GM12878 (cell line): ENCODE data around the gene SCNN1G. TPM values are rescaled to one million over a fixed set of nuclear protein-coding genes. Genes with fewer than 3 reads are reported as not detected.

Experiments used
- ATAC-seq: fragments of 200-7000 bp; cut with Tn5 transposase; 3 replicates; pipeline ENCODE4 v1.9.1; 2020; ENCODE audit warnings: mild to moderate bottlenecking, moderate library complexity
- BruUV-seq: library from RNA; stranded (reverse); fragments of 400-500 nt; replicated peaks from 2 replicates; lab custom pipeline; 2021; lab: Mats Ljungman, UMichigan
- CTCF ChIA-PET: fragments of 300-600 bp; sonication (Branson Sonifier 250); formaldehyde crosslinking; extraction: SDS; loops from one replicate; lab custom pipeline; 2021; ENCODE audit warnings: inconsistent platforms; lab: Yijun Ruan, JAX
- POLR2A ChIA-PET: fragments of 350-600 bp; formaldehyde crosslinking; extraction: SDS; loops from one replicate; lab custom pipeline; 2021; ENCODE audit warnings: inconsistent platforms; lab: Charles Lee
- RAD21 ChIA-PET: fragments of 300-600 bp; sonication (Branson Sonifier 250); formaldehyde crosslinking; loops from one replicate; lab custom pipeline; 2023; ENCODE audit warnings: antibody characterized with exemption; ENCODE audit not compliant: unreplicated experiment; lab: Charles Lee
- SMC1A ChIA-PET: fragments of 300-600 bp; sonication (Branson Sonifier 250); formaldehyde crosslinking; loops from one replicate; lab custom pipeline; 2023; ENCODE audit not compliant: unreplicated experiment, uncharacterized antibody; lab: Charles Lee
- DNase-seq: peaks from one replicate; pipeline ENCODE4 v3.0.0-alpha.2; 2011; ENCODE audit warnings: low read depth, low spot score
- FAIRE-seq: peaks from 3 replicates; lab custom pipeline; 2011; peaks lifted over from hg19 to GRCh38; lab: Jason Lieb, UNC
- H2AFZ ChIP-seq: 2 replicates; pipeline ENCODE4 v1.6.0; 2011; ENCODE audit warnings: low read depth, low read length, control low read depth; ENCODE audit not compliant: control insufficient read depth
- H3K27ac ChIP-seq: 2 replicates; pipeline ENCODE4 v1.5.1; 2011; ENCODE audit warnings: control low read depth; ENCODE audit not compliant: control insufficient read depth, insufficient read depth
- H3K27me3 ChIP-seq, 2 experiments: replicated peaks in 1 of 2; 2 replicates each; pipeline versions ENCODE4 v1.6.0 to v1.6.1; 2011; ENCODE audit warnings: low read length in 1 of 2; ENCODE audit not compliant: control insufficient read depth in 2 of 2, insufficient read depth in 2 of 2
- H3K36me3 ChIP-seq, 2 experiments: 2 replicates each; pipeline ENCODE4 v1.5.1; 2011; ENCODE audit warnings: low read length in 1 of 2; ENCODE audit not compliant: control insufficient read depth in 2 of 2, insufficient read depth in 2 of 2
- H3K4me1 ChIP-seq: 2 replicates; pipeline ENCODE4 v1.6.1; 2011; ENCODE audit warnings: mild to moderate bottlenecking, low read length, moderate library complexity, mixed read lengths; ENCODE audit not compliant: control insufficient read depth, insufficient read depth
- H3K4me2 ChIP-seq: 2 replicates; pipeline ENCODE4 v1.6.0; 2011; ENCODE audit warnings: control low read depth; ENCODE audit not compliant: control insufficient read depth, insufficient read depth
- H3K4me3 ChIP-seq: fragments of 200-600 bp; sonication (generic); 2 replicates; pipeline ENCODE4 v1.5.1; 2016
- H3K79me2 ChIP-seq: 2 replicates; pipeline ENCODE4 v1.6.0; 2011; ENCODE audit warnings: low read length; ENCODE audit not compliant: control insufficient read depth, insufficient read depth
- H3K9ac ChIP-seq: 2 replicates; pipeline ENCODE4 v1.8.0; 2011; ENCODE audit warnings: low read length, control low read depth, mixed read lengths; ENCODE audit not compliant: control insufficient read depth, insufficient read depth
- H3K9me3 ChIP-seq: replicated peaks from 3 replicates; pipeline ENCODE4 v1.5.1; 2011; ENCODE audit warnings: mild to moderate bottlenecking, low read length; ENCODE audit not compliant: control insufficient read depth, insufficient read depth
- H4K20me1 ChIP-seq: 2 replicates; pipeline ENCODE4 v1.6.0; 2011; ENCODE audit not compliant: control insufficient read depth, insufficient read depth
- CHD2 ChIP-seq: IDR thresholded peaks from 2 replicates; pipeline ENCODE4 v1.6.1; 2011; ENCODE audit warnings: low read depth, low read length, improper control_type of control experiment, borderline replicate concordance
- E2F4 ChIP-seq: IDR thresholded peaks from 2 replicates; pipeline ENCODE4 v1.6.1; 2012; ENCODE audit warnings: low read depth, low read length, improper control_type of control experiment
- GABPA ChIP-seq: IDR thresholded peaks from 2 replicates; pipeline ENCODE4 v1.6.1; 2014; ENCODE audit warnings: antibody characterized with exemption, low read depth, mild to moderate bottlenecking, inconsistent platforms
- KLF5 ChIP-seq: fragments of 450-650 bp; IDR thresholded peaks from 2 replicates; pipeline ENCODE4 v1.6.1; 2014; ENCODE audit warnings: mild to moderate bottlenecking; ENCODE audit not compliant: partially characterized antibody
- MEF2A ChIP-seq: IDR thresholded peaks from 2 replicates; pipeline ENCODE4 v1.6.1; 2011; ENCODE audit warnings: low read depth, mild to moderate bottlenecking, low read length, moderate library complexity; ENCODE audit not compliant: insufficient read depth
- NFYB ChIP-seq: IDR thresholded peaks from 2 replicates; pipeline ENCODE4 v1.6.1; 2011; ENCODE audit warnings: low read depth, mild to moderate bottlenecking, low read length, improper control_type of control experiment, moderate library complexity; ENCODE audit not compliant: insufficient read depth
- NR2C1 ChIP-seq: fragments of 450-650 bp; IDR thresholded peaks from 2 replicates; pipeline ENCODE4 v1.6.1; 2017; ENCODE audit warnings: antibody characterized with exemption, mild to moderate bottlenecking, moderate library complexity
- PKNOX1 ChIP-seq: fragments of 450-650 bp; IDR thresholded peaks from 2 replicates; pipeline ENCODE4 v1.6.1; 2016; ENCODE audit warnings: mild to moderate bottlenecking
- RELB ChIP-seq: fragments of 450-650 bp; IDR thresholded peaks from 2 replicates; pipeline ENCODE4 v1.6.1; 2017; ENCODE audit warnings: low read depth, mild to moderate bottlenecking, moderate library complexity
- SMC3 ChIP-seq: IDR thresholded peaks from 2 replicates; pipeline ENCODE4 v1.6.1; 2011; ENCODE audit warnings: low read length, improper control_type of control experiment, borderline replicate concordance
- TBL1XR1 ChIP-seq: IDR thresholded peaks from 2 replicates; pipeline ENCODE4 v1.6.1; 2012; ENCODE audit warnings: low read depth, low read length, improper control_type of control experiment
- ZBTB33 ChIP-seq: fragments of 450-650 bp; IDR thresholded peaks from 2 replicates; pipeline ENCODE4 v1.6.1; 2017; ENCODE audit warnings: mild to moderate bottlenecking
- ZNF217 ChIP-seq: fragments of 450-650 bp; IDR thresholded peaks from 2 replicates; pipeline ENCODE4 v1.6.1; 2017; ENCODE audit warnings: antibody characterized with exemption, mild to moderate bottlenecking
- WGBS: methylation state at CpG from one replicate; pipeline ENCODE4 v1.1.6; 2016; ENCODE audit warnings: low lambda C conversion rate; ENCODE audit not compliant: insufficient replicate concordance, insufficient coverage; ENCODE audit errors: missing lambda C conversion rate; 5-methylcytosine and 5-hydroxymethylcytosine counted together
- in situ Hi-C: fragments of 300-500 bp; cut with MboI; formaldehyde crosslinking; loops from 9 replicates; pipeline ENCODE4 v1.14.3; 2018; ENCODE audit warnings: mixed read lengths
- intact Hi-C: fragments of 100-400 bp; cut with micrococcal nuclease; formaldehyde crosslinking; loops from one replicate; pipeline ENCODE4 v1.14.2; 2022; ENCODE audit not compliant: unreplicated experiment
- polyA plus RNA-seq, 11 experiments: library from polyadenylated mRNA; depleted of rRNA in 4 of 11; unstranded in 6 of 11; stranded (reverse) in 5 of 11; fragments of >200 nt; fragmentation: Nextera tagmentation in 4 of 11; fragmentation: Illumina TruSeq in 1 of 11; extraction: Ambion mirVana in 4 of 11; extraction: Trizol in 1 of 11; gene quantifications; 1 replicate in 1 of 11; 2 replicates in 10 of 11; pipeline versions ENCODE4 v1.2.1 to v1.2.3, GENCODE V29; 2011 to 2016; ENCODE audit warnings: inconsistent platforms in 2 of 11, missing spikeins in 2 of 11, low read depth in 1 of 11
- total RNA-seq, 4 experiments: library from RNA; depleted of rRNA in 3 of 4; stranded (reverse); fragments of >200 nt in 3 of 4; fragmentation: Illumina TruSeq in 1 of 4; extraction: Trizol in 1 of 4; gene quantifications; 2 replicates each; pipeline versions ENCODE4 v1.2.1 to v1.2.3, GENCODE V29; 2013 to 2021

The SCNN1G gene
- total and polyA plus RNA-seq, 10 of the 15 experiments (the other 5 are each of a cell fraction or from before 2014, with no cell fraction given): 0.04 to 0.86 (median 0.08) TPM; not detected in 5

- no peak for TF ChIP-seq TBL1XR1
Measured at GRCh38 chr16:23248261-23249194, 66.0 kb downstream of the SCNN1G start (continued).

- Histone ChIP-seq H3K27ac (no peak overlapping the region), H3K79me2 (no peaks in the 10 kb centered on the region), H3K9ac (no peak overlapping the region), H4K20me1 (no peaks in the 10 kb centered on the region), H3K27me3 (no peaks in the 10 kb centered on the region), H3K4me1 (no peaks in the 10 kb centered on the region), H3K36me3 (no peaks in the 10 kb centered on the region), H3K4me2 (no peak overlapping the region), H3K9me3 (no peaks in the 10 kb centered on the region), H3K4me3 (no peak overlapping the region), H2AFZ (no peak overlapping the region)
- in situ Hi-C loops (no loop called here), intact Hi-C loops (no loop called here)
- ChIA-PET RAD21 (no interaction called here), SMC1A (interaction anchor here (0.7 to 1.4 kb wide), 2 partner anchors 15 to 185 kb away, joined by 3 to 4 read pairs; no protein-coding TSS in a partner anchor), POLR2A (no interaction called here), CTCF (no interaction called here)
- no peak for TF ChIP-seq SMC3
- TF ChIP-seq ZNF217: no peak
- TF ChIP-seq MEF2A: no peak
- no peak for TF ChIP-seq E2F4
- TF ChIP-seq GABPA: no peak
- TF ChIP-seq NR2C1: no peak
- no peak for TF ChIP-seq NFYB
- TF ChIP-seq KLF5: no peak
- no peak for TF ChIP-seq RELB
- TF ChIP-seq CHD2: no peak
- no peak for TF ChIP-seq ZBTB33
- no peak for TF ChIP-seq PKNOX1
- no peak for DNase-seq
- FAIRE-seq: no peak
- no peak for ATAC-seq
- BruUV-seq: no TSS peak
- 0% methylated on average over 1 of the region's 1 CpG for WGBS
Measured at GRCh38 chr16:23249830-23250229, 67.3 kb downstream of the SCNN1G start.
